ENCODE results near the gene IMMT.

IMMT gene

DNA sequence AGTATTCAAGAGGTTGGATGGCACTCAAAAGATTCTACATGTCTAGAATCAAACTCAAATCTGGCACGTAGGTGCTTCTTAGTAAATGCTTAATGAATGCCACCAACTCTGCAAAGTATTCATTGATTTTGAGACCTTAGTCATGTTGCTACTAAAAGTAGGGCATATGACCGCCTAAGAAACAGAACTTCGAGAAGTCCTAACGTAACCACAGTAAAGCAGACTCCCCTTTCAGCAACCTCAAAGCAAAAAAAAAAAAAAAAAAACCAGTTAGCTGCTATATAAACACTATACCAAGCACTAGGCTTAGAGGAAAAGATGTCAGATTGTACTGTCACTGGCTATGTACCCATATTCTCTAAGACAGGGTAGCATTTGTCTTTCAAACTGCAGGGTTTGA is 55.3 kb downstream of the IMMT start:
- peak; percentile 33 for DNase-seq

- DNase-seq = no peak
Observed at GRCh38 chr2:86138736-86139625, 56.3 kb downstream of the IMMT start.

DNA sequence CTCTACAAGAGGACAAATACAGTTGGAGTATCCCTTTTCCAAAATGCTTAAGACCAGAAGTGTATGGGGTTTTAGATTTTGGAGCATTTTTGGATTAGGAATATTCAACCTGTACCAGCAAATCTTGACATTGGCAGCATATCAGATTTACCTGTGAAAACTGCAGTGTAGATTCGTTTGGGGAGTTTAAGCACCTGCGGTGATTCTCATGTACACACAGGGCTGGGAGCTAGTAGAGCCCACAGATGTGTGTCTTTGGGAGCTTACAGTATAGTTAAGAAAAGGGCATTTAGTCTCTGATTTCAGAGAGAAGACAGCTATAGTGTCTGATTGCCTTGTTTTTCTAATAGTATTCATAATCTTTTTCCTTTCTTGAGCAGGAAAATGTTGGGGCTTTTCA is 59.1 kb downstream of the IMMT start:
- DNase-seq = no peak

DNA sequence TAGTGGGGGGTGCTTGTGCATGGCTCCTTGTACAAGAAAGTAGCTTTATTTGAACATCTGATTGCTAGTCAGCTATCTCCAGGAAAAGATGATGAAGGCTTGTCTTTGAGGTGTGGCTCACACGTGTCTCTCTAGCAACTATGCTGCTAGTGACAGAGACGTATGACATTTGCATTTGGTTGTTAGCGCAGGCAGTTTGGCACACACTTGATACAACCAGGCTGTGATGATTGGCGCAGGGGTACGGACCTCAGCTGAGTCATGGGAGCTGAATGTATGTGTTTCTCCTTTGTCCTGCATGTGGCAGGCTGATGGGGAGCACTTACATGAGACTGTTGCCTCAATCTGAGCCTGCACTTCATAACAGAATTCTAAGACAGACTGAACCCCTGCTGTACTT is 59.6 kb downstream of the IMMT start:
- no peak for DNase-seq

DNA sequence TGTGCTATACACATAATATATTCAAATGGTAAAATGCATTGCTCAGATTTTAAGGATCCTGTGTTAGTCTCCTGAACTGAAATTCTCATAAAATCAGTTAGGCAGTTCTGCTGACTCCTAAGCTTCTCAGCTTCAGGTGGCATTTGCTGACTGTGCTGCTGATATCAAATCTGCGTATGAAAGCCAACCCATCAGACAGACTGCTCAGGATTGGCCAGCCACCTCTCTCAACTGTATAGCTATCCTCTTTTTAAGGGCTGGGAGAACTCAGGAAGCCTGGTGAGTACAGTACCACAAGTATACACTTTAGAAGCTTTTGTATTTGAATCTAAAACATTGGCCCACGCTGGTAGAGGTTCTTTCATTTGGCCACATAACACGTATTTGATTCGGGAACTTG is 60.6 kb downstream of the IMMT start:
- DNase-seq = no peak

DNA sequence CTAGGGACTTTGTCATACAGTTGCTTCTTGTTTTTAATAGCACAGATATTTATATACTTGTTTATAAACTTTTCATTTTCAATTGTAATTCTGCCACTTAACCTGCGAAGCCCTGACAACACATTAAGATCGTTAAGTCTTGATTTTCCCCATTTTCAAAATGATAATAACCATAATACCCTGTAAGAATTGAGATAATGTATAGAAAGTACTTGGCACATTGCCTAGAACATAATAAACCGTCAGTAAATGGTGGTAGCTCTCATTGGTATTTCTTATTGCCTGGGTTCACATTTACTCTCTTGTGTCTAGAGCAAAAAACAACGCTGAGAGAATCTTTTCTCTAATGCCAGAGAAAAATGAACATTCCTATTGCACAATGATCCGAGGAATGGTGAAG is 70.6 kb downstream of the IMMT start:
- DNase-seq = no peak

DNA sequence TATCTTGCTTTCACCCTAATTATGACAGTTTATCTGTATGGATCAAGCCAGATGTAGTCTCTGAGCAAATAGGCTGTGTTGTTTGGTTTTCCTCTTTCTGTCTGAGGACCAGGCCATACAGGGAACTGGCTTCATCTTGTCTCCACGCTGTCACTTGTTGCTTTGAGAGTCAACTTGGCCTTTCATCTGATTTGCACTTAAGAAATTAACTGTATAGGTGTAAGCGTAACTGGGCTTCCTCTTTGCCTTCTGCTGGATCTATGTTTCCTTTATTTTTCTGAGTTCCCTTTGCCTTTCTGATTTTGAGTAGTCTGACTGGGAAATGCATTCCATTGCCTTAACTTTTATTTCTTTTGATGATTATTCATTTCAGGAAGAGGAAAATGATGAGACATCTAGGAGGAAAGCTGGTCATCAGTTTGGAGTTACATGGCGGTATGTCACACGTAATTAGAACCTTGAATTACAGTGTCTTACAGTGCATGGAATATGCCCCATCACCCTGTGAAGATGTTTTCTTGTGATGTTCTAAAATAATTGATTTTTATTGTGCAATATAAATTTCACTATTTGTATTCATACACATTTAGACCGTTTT is 71.8 kb downstream of the IMMT start:
- DNase-seq = no peak

GRCh38 chr2:86118130-86118529 is 77.1 kb downstream of the IMMT start:
- no peak for DNase-seq

DNA sequence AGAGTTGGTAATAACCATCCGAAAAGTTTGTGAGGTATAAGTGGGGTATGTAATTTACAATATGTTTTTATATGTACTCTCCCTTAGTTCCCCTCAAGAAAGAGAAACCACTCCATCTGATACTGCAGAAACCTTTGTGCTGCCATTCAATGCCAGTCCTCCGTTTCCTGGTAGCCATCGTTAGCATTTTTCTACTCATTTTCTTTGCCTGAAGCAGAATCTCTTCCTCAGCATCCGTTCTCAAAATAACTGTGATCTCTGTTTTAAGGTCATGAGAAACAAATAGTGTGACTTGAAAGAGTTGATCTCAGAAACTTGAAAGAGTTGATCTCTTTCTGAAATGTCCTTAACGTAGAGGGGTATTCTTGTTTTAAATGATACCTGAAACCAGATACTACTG is 88.2 kb downstream of the IMMT start:
- no peak for DNase-seq

GRCh38 chr2:86105969-86106945 is 89.0 kb downstream of the IMMT start, which contains the start of gene PTCD3:
PTCD3 (plus strand) TSS chr2:86106235; CDS start chr2:86106248, 13 bp downstream.
- DNase-seq = peak; percentile 93

DNA sequence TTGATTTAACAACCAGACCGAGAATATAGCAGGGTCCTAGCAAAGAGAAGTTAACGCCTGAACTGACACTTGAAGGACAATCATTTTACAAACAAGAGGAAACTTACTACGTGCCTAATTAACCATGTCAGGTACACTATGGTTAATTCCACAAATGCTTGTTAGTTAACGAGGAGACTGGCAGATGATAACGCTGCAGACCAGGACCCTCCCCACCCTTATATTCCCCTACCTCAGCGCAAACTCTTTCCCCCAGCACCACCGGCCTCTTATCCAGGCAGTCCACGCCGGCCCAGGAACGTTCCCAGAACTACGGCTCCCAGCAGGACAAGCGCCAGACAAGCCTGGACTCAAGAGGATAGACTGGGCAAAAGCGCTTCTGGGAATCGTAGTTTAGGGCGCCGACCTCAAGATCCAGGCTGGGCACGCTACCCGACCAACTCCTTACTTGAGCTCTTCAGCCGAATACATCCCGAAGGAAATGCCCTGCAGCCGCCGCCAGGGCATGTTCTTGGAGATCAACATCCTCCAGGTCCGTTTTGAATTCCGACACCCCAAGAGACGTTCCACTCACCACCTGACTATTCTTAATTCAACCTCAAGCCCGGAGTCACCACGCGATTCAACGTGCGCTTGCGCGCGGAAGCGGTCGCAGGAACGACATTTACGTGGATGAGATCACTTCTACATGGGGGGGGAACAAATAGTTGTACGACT is 89.9 kb downstream of the IMMT start, which contains the start of gene POLR1A:
POLR1A (minus strand) TSS at position 635 of the 717 bp plus-strand sequence; CDS start at position 525, 110 bp downstream.
- DNase-seq = peak; percentile 84

DNA sequence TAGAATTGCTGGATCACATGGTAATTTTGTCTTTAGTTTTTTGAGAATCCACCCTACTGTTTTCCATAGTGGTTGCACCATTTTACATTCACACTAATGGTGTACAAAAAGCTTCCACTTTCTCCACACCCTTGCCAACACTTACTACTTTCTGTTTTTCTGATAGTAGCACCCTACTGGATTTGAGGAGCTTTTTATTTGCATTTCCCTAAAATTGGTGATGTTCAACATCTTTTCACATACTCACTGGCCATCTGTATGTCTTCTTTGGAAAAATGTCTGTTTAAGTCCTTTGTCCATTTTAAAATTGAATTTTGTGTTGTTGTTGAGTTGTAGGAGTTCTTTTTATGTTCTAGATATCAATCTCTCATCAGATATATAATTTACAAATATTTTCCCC is 93.1 kb downstream of the IMMT start:
- no peak for DNase-seq

GRCh38 chr2:86097913-86098312 is 97.3 kb downstream of the IMMT start:
- DNase-seq = no peak

- DNase-seq = no peak
Observed at GRCh38 chr2:86097114-86097896, 98.0 kb downstream of the IMMT start.

- DNase-seq = no peak
Observed at GRCh38 chr2:86094229-86094628, 101.0 kb downstream of the IMMT start.

All from CD4-positive, alpha-beta T cell treated with Interleukin-4 for 4 hours (primary cell).